HepG2 (cell line): ENCODE data around the gene NLRP11.

ENCODE experiments used
- CEBPB ChIP-seq: IDR thresholded peaks from 2 replicates; pipeline ENCODE4 v1.6.1; 2011; ENCODE audit warnings: low read depth, low read length, improper control_type of control experiment, borderline replicate concordance
- EP300 ChIP-seq, 3 experiments: sonication (generic) in 1 of 3; formaldehyde crosslinking in 1 of 3; IDR thresholded peaks; 2 replicates each; pipeline versions ENCODE4 v1.5.1 to v1.6.1; 2011 to 2020; ENCODE audit warnings: low read depth in 2 of 3, low read length in 2 of 3, borderline replicate concordance in 1 of 3, improper control_type of control experiment in 1 of 3, mild to moderate bottlenecking in 1 of 3, missing genetic modification reagents in 1 of 3, moderate library complexity in 1 of 3
- MED1 ChIP-seq: sonication (generic); formaldehyde crosslinking; IDR thresholded peaks from 2 replicates; pipeline ENCODE4 v1.4.0; 2020; ENCODE audit warnings: missing genetic modification reagents
- NCOA5 ChIP-seq: sonication (generic); formaldehyde crosslinking; IDR thresholded peaks from 2 replicates; pipeline ENCODE4 v1.4.0; 2020; ENCODE audit warnings: missing genetic modification reagents
- POLR2A ChIP-seq, 2 experiments: IDR thresholded peaks; 2 replicates each; pipeline ENCODE4 v1.6.1; 2011; ENCODE audit warnings: low read depth in 2 of 2, low read length in 2 of 2, mild to moderate bottlenecking in 1 of 2, moderate library complexity in 1 of 2; ENCODE audit not compliant: insufficient read depth in 1 of 2
- POLR2AphosphoS5 ChIP-seq: IDR thresholded peaks from 2 replicates; pipeline ENCODE4 v1.6.1; 2012; ENCODE audit warnings: low read depth, low read length
- SIN3A ChIP-seq: IDR thresholded peaks from 2 replicates; pipeline ENCODE4 v1.6.1; 2011; ENCODE audit warnings: low read depth, mild to moderate bottlenecking, control low read depth, low read length, borderline replicate concordance
- ZNF569 ChIP-seq: sonication (generic); formaldehyde crosslinking; IDR thresholded peaks from 2 replicates; pipeline ENCODE4 v1.5.0; 2020; ENCODE audit warnings: mild to moderate bottlenecking, missing genetic modification reagents, moderate library complexity, borderline replicate concordance

GRCh38 chr19:55857149-55857548, 25.4 kb upstream of the NLRP11 start:
- TF ChIP-seq POLR2A (IDR thresholded peaks at IDR 0.05; ENCODE audit: insufficient read depth in 1 of 2, low read depth in 2 of 2, low read length in 2 of 2) (no peak), CEBPB (no peak), SIN3A (no peak), POLR2AphosphoS5 (no peak), EP300 (IDR thresholded peaks at IDR 0.05; ENCODE audit: low read depth in 2 of 2, low read length in 2 of 2) (no peak), EP300 (CRISPR knock-in tag; IDR thresholded peaks at IDR 0.05; ENCODE audit: borderline replicate concordance) (no peak), NCOA5 (CRISPR knock-in tag) (no peak), ZNF569 (CRISPR knock-in tag) (no peak), MED1 (CRISPR knock-in tag) (no peak)
